NCI-H146 treated with DMSO at 0.1 percent for 48 hours (cell line): ENCODE measurements around the gene OXLD1.
"Not testable (repeated sequence)": the region's sequence is repeated elsewhere in the genome, so short reads cannot be mapped to it uniquely, and the experiment has no call there.

ENCODE experiments used
- DNase-seq: peaks from one replicate; lab custom pipeline; 2025; ENCODE audit not compliant: unreplicated experiment; lab: John Stamatoyannopoulos, UW

The OXLD1 gene

DNA sequence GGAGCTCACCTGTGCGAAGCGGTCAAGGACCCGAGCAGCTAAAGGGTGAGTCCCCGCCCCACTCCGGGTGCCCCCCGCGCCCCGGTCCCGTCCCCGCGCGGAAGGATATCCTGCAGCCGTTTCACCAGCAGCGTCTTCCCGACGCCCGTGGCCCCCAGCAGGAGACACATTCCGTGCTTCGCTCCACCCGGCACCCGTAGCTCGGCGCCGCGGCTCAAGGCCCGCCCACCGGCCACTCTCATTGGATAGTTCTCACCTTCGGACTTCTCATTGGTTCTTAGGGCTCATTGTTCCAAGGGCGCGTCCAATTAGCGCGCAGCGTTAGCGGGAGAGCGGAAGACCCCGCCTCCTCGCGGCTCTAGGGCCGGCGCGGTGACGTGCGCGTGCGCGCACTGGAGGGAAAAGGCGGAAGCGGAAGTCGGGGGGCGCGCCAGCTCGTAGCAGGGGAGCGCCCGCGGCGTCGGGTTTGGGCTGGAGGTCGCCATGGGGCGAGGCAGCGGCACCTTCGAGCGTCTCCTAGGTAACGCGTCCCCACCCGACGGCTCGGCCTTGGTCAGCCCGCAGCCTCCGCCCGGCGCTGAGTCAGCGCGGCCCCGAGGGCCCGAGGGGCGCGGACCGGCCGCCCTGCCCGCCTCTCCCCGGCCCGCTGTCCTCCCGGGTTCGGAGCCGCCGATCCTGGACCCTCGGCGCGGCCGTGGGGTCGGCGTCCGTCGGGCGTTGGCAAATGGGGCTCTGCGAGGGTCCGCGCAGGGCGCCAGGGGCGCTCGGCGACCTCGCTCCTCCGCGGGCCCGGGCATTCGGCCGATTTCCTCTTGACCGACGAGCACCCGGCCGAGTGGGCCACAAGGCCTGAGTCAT, 17.4 kb upstream of the OXLD1 start, which contains the start of the genes ARL16 and HGS:
TSS of gene ARL16 (minus strand) at position 214 of the 858 bp plus-strand sequence. CDS start at position 170, 44 bp downstream.
TSS of gene HGS (plus strand) at position 428 of the 858 bp plus-strand sequence. CDS start at position 484, 56 bp downstream.
- DNase-seq: peak; percentile 97

GRCh38 chr17:81683208-81683583, 16.8 kb upstream of the OXLD1 start:
- no peak for DNase-seq

GRCh38 chr17:81682565-81683207, 16.3 kb upstream of the OXLD1 start:
- DNase-seq: no peak

GRCh38 chr17:81681672-81682071, 15.3 kb upstream of the OXLD1 start:
- DNase-seq: peak; percentile 71

DNA sequence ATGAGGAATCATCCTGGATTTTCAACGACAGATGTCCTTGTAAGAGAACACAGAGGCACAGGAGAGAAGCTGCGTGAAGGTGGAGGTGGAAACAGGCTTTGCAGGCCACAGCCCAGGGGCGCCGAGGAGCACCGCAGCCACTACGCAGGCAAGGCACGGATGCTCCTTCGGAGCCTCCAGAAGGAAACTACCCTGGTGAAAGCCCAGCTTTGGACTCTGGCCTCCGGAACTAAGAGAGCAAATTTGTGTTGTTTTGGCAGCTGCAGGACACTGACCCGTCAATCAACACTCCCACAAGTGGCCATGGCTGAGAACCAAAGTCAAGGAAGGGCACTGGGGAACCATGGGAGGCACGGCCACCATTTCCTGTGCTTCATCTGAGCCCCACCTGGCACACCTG, 13.7 kb upstream of the OXLD1 start:
- no peak for DNase-seq

GRCh38 chr17:81676906-81677305, 10.5 kb upstream of the OXLD1 start:
- no peak for DNase-seq

GRCh38 chr17:81675515-81676221, 9.3 kb upstream of the OXLD1 start:
- not testable (repeated sequence) for DNase-seq

GRCh38 chr17:81673561-81674258, 7.3 kb upstream of the OXLD1 start:
- no peak for DNase-seq

GRCh38 chr17:81672954-81673353, 6.5 kb upstream of the OXLD1 start:
- DNase-seq: no peak

GRCh38 chr17:81672504-81672903, 6.1 kb upstream of the OXLD1 start:
- no peak for DNase-seq

DNA sequence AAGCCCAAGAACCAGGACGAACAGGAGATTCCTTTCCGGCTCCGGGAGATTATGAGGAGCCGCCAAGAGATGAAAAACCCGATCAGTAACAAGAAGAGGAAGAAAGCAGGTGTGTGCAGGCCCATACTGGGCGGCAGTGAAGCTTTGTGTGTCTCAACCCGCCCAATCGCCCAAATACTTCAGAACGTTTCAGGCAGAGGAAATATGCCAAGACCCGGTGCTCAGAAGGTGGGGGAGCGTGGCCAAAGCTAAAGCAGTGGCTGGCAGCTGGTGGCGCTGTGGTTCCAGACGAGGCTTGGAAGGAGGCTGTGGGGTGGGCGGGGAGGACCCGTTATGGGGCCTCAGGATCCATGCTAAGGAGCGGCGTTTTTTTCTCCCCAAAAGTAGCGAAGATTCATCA, 1.3 kb upstream of the OXLD1 start:
- no peak for DNase-seq

- peak; percentile 43 for DNase-seq
Measured at GRCh38 chr17:81666092-81666341, 388 bp downstream of the OXLD1 start.

- peak; percentile 43 for DNase-seq
Measured at GRCh38 chr17:81665205-81666091, 957 bp downstream of the OXLD1 start.

- DNase-seq: no peak
Measured at GRCh38 chr17:81664051-81664470, 2.3 kb downstream of the OXLD1 start.

- no peak for DNase-seq
Measured at GRCh38 chr17:81662002-81662401, 4.4 kb downstream of the OXLD1 start.

GRCh38 chr17:81660441-81660840, 6.0 kb downstream of the OXLD1 start:
- no peak for DNase-seq

- DNase-seq: no peak
Measured at GRCh38 chr17:81659038-81659437, 7.4 kb downstream of the OXLD1 start.

GRCh38 chr17:81656835-81657234, 9.6 kb downstream of the OXLD1 start:
- DNase-seq: no peak

DNA sequence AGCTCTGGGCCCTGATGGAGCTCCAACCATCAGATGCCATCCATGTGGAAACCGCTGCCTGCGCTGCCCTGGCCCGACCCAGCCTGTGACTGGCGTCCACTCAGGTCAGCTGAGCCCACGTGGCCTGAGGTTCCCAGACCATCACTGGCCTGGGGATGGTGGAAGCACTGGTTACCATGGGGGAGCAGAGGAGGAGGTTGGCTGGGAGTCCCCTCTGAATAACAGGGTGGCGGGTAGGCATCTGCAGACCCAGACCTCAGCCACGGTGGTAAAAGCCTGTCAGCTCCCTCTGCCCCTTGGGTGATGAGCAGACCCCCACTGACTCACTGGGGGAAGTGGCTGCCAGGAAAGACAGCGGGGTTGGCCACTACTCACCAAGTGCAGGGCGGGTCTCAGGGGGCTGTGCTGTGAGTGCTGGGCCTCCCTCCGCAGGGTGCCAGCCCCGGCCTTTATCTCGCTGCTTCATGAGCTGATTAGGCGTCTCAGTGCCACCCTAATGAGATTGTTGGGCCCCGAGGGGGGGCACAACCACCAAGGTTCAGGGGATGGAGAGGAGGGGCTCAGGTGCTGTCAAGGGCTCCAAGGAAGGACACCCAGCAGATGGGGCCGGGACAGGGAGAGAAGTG, 10.2 kb downstream of the OXLD1 start, which contains the start of gene PDE6G:
TSS of gene PDE6G (minus strand) at position 425 of the 626 bp plus-strand sequence. CDS start 3,237 bp downstream, outside the sequence.
- no peak for DNase-seq
